Measurements from ENCODE around the gene HNF1A.
A peak's percentile ranks its signal among the peaks of the same experiment; 100 is the strongest.

The HNF1A gene

GRCh38 chr12:120990487-120991055 is 12.2 kb downstream of the HNF1A start:
- no peaks in the 10 kb centered on the region for H3K36me3 Mint-ChIP-seq
- H3K4me1 Mint-ChIP-seq, result no peaks in the 10 kb centered on the region
- no peak overlapping the region for H3K27ac Mint-ChIP-seq
- no peak overlapping the region for H3K4me3 Mint-ChIP-seq
- DNase-seq (ENCODE audit: low spot score in 2 of 2) (no peak), ATAC-seq (no peak)
- H3K9me3 Mint-ChIP-seq, result peaks cover 5% of the 10 kb centered on the region

DNA sequence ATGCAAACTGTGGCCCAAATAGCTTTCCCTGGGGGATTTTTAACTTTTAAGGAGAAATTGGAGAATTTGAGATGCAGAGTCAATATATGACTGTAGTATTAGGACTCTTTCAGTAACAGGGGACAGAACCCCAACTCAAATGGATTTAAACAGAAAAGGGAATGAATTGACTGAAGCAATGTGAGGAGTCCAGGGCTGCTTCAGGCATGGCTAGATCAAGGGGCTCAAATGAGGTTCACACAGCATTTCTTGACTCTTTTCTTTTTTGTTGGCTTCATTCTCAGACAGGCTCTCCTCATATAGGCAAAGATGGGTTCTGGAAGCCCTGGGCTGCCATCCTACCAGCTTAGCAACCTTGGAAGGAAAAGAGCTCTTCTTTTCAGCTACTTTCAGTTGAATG is 13.6 kb downstream of the HNF1A start:
- no peaks in the 10 kb centered on the region for H3K4me1 Mint-ChIP-seq
- DNase-seq (ENCODE audit: low spot score in 2 of 2) (no peak), ATAC-seq (no peak)
- H3K27ac Mint-ChIP-seq, result no peak overlapping the region
- no peaks in the 10 kb centered on the region for H3K36me3 Mint-ChIP-seq
- H3K9me3 Mint-ChIP-seq, result peaks cover 5% of the 10 kb centered on the region
- H3K4me3 Mint-ChIP-seq, result no peak overlapping the region

DNA sequence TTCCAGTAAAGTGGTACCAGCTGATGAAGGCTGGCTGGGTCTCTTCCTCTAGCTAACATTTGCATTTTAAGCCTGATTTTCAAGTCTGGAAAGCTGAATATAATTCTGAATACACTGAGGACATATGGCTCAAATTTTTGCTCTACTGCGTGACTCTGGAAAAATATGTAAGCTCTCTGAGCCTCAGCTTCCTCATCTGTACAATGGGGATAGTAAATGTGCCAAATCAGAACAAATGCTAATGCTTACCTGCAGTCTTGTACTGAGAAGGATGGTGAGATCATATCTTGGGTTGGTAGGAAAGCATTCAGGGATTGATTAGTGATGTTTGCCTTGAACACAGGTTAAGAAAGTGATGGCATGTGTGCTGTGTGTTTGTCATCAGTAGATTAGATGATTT is 14.6 kb downstream of the HNF1A start:
- Mint-ChIP-seq H3K4me1 (no peaks in the 10 kb centered on the region), H3K27ac (no peak overlapping the region), H3K36me3 (no peaks in the 10 kb centered on the region), H3K4me3 (no peak overlapping the region), H3K9me3 (peaks cover 5% of the 10 kb centered on the region)
- no peak for ATAC-seq
- no peak for DNase-seq (ENCODE audit: low spot score in 2 of 2)

- Mint-ChIP-seq H3K4me1 (no peaks in the 10 kb centered on the region), H3K4me3 (no peak overlapping the region), H3K27ac (no peak overlapping the region), H3K9me3 (peaks cover 5% of the 10 kb centered on the region), H3K36me3 (no peaks in the 10 kb centered on the region)
- no peak for DNase-seq (ENCODE audit: low spot score in 2 of 2)
- no peak for ATAC-seq
Observed at GRCh38 chr12:120993496-120993895, 15.2 kb downstream of the HNF1A start.

DNA sequence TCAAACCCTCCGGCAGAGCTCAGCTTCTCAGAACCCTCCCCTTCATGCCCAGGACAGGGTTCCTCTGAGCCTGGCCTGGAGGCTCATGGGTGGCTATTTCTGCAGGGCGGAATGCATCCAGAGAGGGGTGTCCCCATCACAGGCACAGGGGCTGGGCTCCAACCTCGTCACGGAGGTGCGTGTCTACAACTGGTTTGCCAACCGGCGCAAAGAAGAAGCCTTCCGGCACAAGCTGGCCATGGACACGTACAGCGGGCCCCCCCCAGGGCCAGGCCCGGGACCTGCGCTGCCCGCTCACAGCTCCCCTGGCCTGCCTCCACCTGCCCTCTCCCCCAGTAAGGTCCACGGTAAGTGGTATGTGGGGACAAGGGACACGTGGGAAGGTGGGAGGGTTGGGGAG is 15.7 kb downstream of the HNF1A start:
- DNase-seq (ENCODE audit: low spot score in 2 of 2) (no peak), ATAC-seq (no peak)
- no peak overlapping the region for H3K27ac Mint-ChIP-seq
- no peaks in the 10 kb centered on the region for H3K36me3 Mint-ChIP-seq
- no peaks in the 10 kb centered on the region for H3K4me1 Mint-ChIP-seq
- H3K9me3 Mint-ChIP-seq, result peaks cover 5% of the 10 kb centered on the region
- H3K4me3 Mint-ChIP-seq, result no peak overlapping the region

GRCh38 chr12:120994589-120995337 is 16.4 kb downstream of the HNF1A start:
- no peak for DNase-seq (ENCODE audit: low spot score in 2 of 2)
- Mint-ChIP-seq H3K4me3 (no peak overlapping the region), H3K27ac (no peak overlapping the region), H3K4me1 (no peaks in the 10 kb centered on the region), H3K9me3 (peaks cover 5% of the 10 kb centered on the region), H3K36me3 (no peaks in the 10 kb centered on the region)
- ATAC-seq, result no peak

GRCh38 chr12:120996133-120996746 is 17.9 kb downstream of the HNF1A start:
- no peaks in the 10 kb centered on the region for H3K4me1 Mint-ChIP-seq
- H3K36me3 Mint-ChIP-seq, result no peaks in the 10 kb centered on the region
- H3K27ac Mint-ChIP-seq, result no peak overlapping the region
- DNase-seq (ENCODE audit: low spot score in 2 of 2) (no peak), ATAC-seq (no peak)
- H3K9me3 Mint-ChIP-seq, result peaks cover 5% of the 10 kb centered on the region
- H3K4me3 Mint-ChIP-seq, result no peak overlapping the region

DNA sequence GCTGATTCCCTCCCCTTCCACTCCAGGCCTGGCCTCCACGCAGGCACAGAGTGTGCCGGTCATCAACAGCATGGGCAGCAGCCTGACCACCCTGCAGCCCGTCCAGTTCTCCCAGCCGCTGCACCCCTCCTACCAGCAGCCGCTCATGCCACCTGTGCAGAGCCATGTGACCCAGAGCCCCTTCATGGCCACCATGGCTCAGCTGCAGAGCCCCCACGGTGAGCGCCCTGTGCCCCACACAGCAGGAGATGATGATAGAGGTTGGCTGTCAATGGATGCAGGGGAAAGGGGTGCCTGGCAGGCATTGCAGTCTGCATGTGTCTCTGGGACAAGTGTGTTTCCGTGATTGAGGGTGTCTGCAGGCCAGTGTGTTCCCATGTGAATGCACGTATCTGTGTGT is 19.1 kb downstream of the HNF1A start:
- Mint-ChIP-seq H3K4me3 (no peak overlapping the region), H3K4me1 (no peaks in the 10 kb centered on the region), H3K36me3 (peaks cover 11% of the 10 kb centered on the region), H3K9me3 (peaks cover 5% of the 10 kb centered on the region), H3K27ac (no peak overlapping the region)
- no peak for DNase-seq (ENCODE audit: low spot score in 2 of 2)
- no peak for ATAC-seq

DNA sequence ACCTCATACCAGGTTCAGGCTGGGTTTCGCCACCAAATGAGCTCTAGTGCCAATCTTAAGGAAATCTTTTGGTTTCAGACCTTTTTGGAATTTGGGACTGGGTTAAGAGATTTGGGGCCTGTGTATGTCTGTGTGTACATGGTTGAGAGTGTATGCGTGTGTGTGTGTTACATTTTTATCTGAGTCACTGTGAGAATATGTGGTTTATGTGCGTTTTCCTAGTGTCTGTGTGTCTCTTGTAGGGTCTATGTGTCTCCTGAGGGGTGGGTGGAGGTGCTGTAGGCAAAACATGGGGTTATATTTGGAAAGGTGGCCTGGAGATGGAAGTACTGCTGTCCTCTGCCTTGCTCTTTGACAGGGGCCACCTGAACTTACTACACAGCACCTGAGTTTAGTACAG is 20.1 kb downstream of the HNF1A start:
- ATAC-seq (no peak), DNase-seq (ENCODE audit: low spot score in 2 of 2) (no peak)
- H3K9me3 Mint-ChIP-seq, result peaks cover 5% of the 10 kb centered on the region
- peaks cover 21% of the 10 kb centered on the region for H3K36me3 Mint-ChIP-seq
- H3K27ac Mint-ChIP-seq, result no peak overlapping the region
- no peaks in the 10 kb centered on the region for H3K4me1 Mint-ChIP-seq
- H3K4me3 Mint-ChIP-seq, result no peak overlapping the region

- H3K4me3 Mint-ChIP-seq, result no peak overlapping the region
- H3K4me1 Mint-ChIP-seq, result no peaks in the 10 kb centered on the region
- peaks cover 31% of the 10 kb centered on the region for H3K36me3 Mint-ChIP-seq
- peaks cover 5% of the 10 kb centered on the region for H3K9me3 Mint-ChIP-seq
- ATAC-seq (no peak), DNase-seq (ENCODE audit: low spot score in 2 of 2) (no peak)
- no peak overlapping the region for H3K27ac Mint-ChIP-seq
Observed at GRCh38 chr12:120999191-121000120, 21.1 kb downstream of the HNF1A start.

GRCh38 chr12:121000530-121000929 is 22.2 kb downstream of the HNF1A start:
- H3K36me3 Mint-ChIP-seq, result peaks cover 42% of the 10 kb centered on the region
- no peak overlapping the region for H3K27ac Mint-ChIP-seq
- no peak overlapping the region for H3K4me3 Mint-ChIP-seq
- DNase-seq (ENCODE audit: low spot score in 2 of 2) (no peak), ATAC-seq (no peak)
- H3K9me3 Mint-ChIP-seq, result no peaks in the 10 kb centered on the region
- H3K4me1 Mint-ChIP-seq, result peaks cover 7% of the 10 kb centered on the region

DNA sequence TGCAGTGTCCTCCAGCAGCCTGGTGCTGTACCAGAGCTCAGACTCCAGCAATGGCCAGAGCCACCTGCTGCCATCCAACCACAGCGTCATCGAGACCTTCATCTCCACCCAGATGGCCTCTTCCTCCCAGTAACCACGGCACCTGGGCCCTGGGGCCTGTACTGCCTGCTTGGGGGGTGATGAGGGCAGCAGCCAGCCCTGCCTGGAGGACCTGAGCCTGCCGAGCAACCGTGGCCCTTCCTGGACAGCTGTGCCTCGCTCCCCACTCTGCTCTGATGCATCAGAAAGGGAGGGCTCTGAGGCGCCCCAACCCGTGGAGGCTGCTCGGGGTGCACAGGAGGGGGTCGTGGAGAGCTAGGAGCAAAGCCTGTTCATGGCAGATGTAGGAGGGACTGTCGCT is 22.7 kb downstream of the HNF1A start:
- H3K9me3 Mint-ChIP-seq, result no peaks in the 10 kb centered on the region
- no peak overlapping the region for H3K27ac Mint-ChIP-seq
- peaks cover 47% of the 10 kb centered on the region for H3K36me3 Mint-ChIP-seq
- DNase-seq (ENCODE audit: low spot score in 2 of 2), result no peak
- peaks cover 8% of the 10 kb centered on the region for H3K4me1 Mint-ChIP-seq
- ATAC-seq, result no peak
- H3K4me3 Mint-ChIP-seq, result no peak overlapping the region

- no peak overlapping the region for H3K27ac Mint-ChIP-seq
- no peaks in the 10 kb centered on the region for H3K9me3 Mint-ChIP-seq
- H3K36me3 Mint-ChIP-seq, result peaks cover 56% of the 10 kb centered on the region
- H3K4me3 Mint-ChIP-seq, result no peak overlapping the region
- ATAC-seq (no peak), DNase-seq (ENCODE audit: low spot score in 2 of 2) (no peak)
- H3K4me1 Mint-ChIP-seq, result peaks cover 8% of the 10 kb centered on the region
Observed at GRCh38 chr12:121001841-121002483, 23.6 kb downstream of the HNF1A start.

GRCh38 chr12:121003650-121004049 is 25.3 kb downstream of the HNF1A start:
- no peak for ATAC-seq
- H3K27ac Mint-ChIP-seq, result no peak overlapping the region

GRCh38 chr12:121004253-121004815 is 26.0 kb downstream of the HNF1A start:
- H3K9me3 Mint-ChIP-seq, result no peaks in the 10 kb centered on the region
- H3K36me3 Mint-ChIP-seq, result peaks cover 78% of the 10 kb centered on the region
- ATAC-seq, result no peak
- no peak for DNase-seq (ENCODE audit: low spot score in 2 of 2)
- no peak overlapping the region for H3K4me3 Mint-ChIP-seq
- peaks cover 8% of the 10 kb centered on the region for H3K4me1 Mint-ChIP-seq
- H3K27ac Mint-ChIP-seq, result peak overlapping the region; percentile 48

More at GRCh38 chr12:121003650-121004049, 25.3 kb downstream of the HNF1A start:
- Mint-ChIP-seq H3K4me3 (no peak overlapping the region), H3K36me3 (peaks cover 71% of the 10 kb centered on the region), H3K4me1 (peaks cover 8% of the 10 kb centered on the region), H3K9me3 (no peaks in the 10 kb centered on the region)
- no peak for DNase-seq (ENCODE audit: low spot score in 2 of 2)

Measured in stimulated activated effector memory CD8-positive, alpha-beta T cell treated with anti-CD3 and anti-CD28 coated beads, Interleukin-12 subunit alpha, Interleukin-12 subunit beta, amount 100 ng/mL, for 72 hours (primary cell).